Colonic mucosa (tissue), 4 donors: ENCODE measurements around the gene ANKRD11. TPM values are rescaled to one million over a fixed set of nuclear protein-coding genes. Genes with fewer than 3 reads are reported as not detected.
A peak's percentile ranks its signal among the peaks of the same experiment; 100 is the strongest.
"Not testable (repeated sequence)": the region's sequence is repeated elsewhere in the genome, so short reads cannot be mapped to it uniquely, and the experiment has no call there.

Experiments used
- DNase-seq: peaks from one replicate; pipeline ENCODE4 v3.0.0-alpha.2; 2020
- H3K27ac ChIP-seq: fragments of 200-600 bp; one replicate; pipeline ENCODE4 v1.8.0; 2021
- H3K27me3 ChIP-seq: fragments of 200-600 bp; one replicate; pipeline ENCODE4 v1.8.0; 2021
- H3K36me3 ChIP-seq: fragments of 200-600 bp; one replicate; pipeline ENCODE4 v1.8.0; 2021
- H3K4me1 ChIP-seq: fragments of 200-600 bp; one replicate; pipeline ENCODE4 v1.8.0; 2021; ENCODE audit warnings: mild to moderate bottlenecking
- H3K4me3 ChIP-seq: fragments of 200-600 bp; one replicate; pipeline ENCODE4 v1.8.0; 2021
- H3K9ac ChIP-seq, 2 donors: one replicate each; pipeline ENCODE4 v1.7.0; 2013; ENCODE audit warnings: control low read depth in 2 of 2, low read depth in 2 of 2, low read length in 2 of 2
- H3K9me3 ChIP-seq: fragments of 200-600 bp; one replicate; pipeline ENCODE4 v1.8.0; 2021
- intact Hi-C: fragments of 100-400 bp; cut with DNase I; formaldehyde crosslinking; loops from one replicate; pipeline ENCODE4 v1.14.1; 2022
- total RNA-seq, 2 donors: library from RNA; stranded (reverse); fragmentation: NEBNext Ultra II Directional in 1 of 2; extraction: Animal tissue kit (Norgen Biotek cat#: 25700) in 1 of 2; gene quantifications; one replicate each; pipeline ENCODE4 v1.2.1, GENCODE V29; 2021
- TF ChIP-seq, protein P1 (sequence below): fragments of 200-600 bp; IDR thresholded peaks from one replicate; pipeline ENCODE4 v1.8.0; 2022; ENCODE audit warnings: antibody characterized with exemption, mild to moderate bottlenecking
- donor health status: healthy.
- donor health status: DM: no; HTN: no; CAD: no.
- donor health status: DM: no; HTN: no; CAD: no.

Gene ANKRD11
- total RNA-seq, 2 donors from 2014 or later, result 69.4 to 129 TPM

DNA sequence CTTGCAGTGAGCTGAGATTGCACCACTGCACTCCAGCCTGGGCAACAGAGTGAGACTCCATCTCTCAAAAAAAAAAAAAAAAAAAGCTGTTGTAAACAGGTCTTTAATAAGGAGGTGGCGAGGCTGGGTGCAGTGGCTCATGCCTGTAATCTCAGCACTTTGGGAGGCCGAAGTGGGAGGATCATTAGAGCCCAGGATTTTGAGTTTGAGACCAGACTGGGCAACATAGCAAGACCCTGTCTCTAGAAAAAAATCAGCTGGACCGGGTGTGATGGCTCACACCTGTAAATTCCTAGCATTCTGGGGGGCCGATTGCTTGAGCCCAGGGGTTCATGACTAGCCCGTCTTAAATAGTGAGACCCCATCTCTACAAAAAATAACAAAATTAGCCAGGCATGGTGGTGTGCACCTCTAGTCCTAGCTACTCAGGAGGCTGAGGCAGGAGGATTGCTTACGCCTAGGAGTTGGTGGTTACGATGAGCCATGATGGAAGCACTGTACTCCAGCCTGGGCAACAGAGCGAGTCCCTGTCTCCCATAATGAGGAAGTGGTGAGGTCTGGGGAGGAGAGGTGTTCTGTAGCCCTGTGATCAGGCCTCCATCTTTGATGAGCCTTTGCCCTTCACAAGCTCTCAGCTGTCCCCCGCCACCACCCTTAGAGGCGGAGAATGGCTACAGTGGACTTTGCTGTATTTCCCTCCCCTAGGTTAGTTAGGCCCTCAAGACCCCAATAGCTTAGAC is 236.6 kb downstream of the ANKRD11 start:
- no peak for DNase-seq
- no peaks in the 10 kb centered on the region for H3K36me3 ChIP-seq
- H3K9ac ChIP-seq, result no peak overlapping the region
- no peak overlapping the region for H3K4me3 ChIP-seq
- no peak overlapping the region for H3K27ac ChIP-seq
- no peaks in the 10 kb centered on the region for H3K9me3 ChIP-seq
- TF ChIP-seq, protein P1, sequence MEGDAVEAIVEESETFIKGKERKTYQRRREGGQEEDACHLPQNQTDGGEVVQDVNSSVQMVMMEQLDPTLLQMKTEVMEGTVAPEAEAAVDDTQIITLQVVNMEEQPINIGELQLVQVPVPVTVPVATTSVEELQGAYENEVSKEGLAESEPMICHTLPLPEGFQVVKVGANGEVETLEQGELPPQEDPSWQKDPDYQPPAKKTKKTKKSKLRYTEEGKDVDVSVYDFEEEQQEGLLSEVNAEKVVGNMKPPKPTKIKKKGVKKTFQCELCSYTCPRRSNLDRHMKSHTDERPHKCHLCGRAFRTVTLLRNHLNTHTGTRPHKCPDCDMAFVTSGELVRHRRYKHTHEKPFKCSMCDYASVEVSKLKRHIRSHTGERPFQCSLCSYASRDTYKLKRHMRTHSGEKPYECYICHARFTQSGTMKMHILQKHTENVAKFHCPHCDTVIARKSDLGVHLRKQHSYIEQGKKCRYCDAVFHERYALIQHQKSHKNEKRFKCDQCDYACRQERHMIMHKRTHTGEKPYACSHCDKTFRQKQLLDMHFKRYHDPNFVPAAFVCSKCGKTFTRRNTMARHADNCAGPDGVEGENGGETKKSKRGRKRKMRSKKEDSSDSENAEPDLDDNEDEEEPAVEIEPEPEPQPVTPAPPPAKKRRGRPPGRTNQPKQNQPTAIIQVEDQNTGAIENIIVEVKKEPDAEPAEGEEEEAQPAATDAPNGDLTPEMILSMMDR, result no peak
- peaks cover 6% of the 10 kb centered on the region for H3K27me3 ChIP-seq
- intact Hi-C loops, result no loop called here
- peaks cover 12% of the 10 kb centered on the region for H3K4me1 ChIP-seq

DNA sequence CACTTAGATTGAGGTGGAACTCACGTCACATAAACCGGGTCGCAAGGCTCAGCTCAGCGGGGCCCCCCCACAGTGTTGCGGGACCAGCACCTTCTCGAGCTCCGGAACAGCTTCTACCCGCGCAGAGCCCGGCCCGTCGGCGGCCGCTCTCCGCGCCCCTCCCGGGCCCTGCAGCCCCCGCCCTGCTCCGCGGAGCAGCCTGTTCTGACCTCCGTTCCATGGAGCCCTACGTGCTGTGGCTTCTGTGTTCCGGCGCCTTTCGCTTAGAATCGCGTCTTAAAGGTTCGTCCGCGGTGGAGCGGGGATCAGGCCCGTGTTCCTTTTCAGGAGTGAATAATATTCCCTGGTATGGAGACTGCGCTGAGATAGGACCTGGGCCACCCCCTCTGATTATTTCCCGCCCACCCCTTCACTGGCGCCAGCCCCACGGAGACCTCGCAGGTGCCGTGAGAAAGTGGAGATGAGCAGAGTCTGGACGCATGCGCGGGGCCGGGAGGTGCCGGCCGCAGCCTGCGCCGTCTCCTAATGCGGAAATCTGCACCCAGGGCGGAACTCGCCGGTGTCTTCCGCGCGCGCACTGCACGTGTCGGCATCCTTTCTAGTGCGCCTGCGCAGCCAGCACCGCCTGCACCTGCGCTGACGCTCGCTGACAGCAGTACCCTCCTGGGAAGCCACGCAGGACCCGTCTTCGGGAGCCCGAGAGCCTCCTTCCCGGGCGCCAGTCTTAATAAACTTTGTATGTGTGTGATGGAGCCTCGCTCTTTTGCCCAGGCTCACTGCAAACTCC is 242.0 kb downstream of the ANKRD11 start:
- Histone ChIP-seq H3K36me3 (no peaks in the 10 kb centered on the region), H3K27ac (no peak overlapping the region), H3K4me1 (peaks cover 3% of the 10 kb centered on the region), H3K9ac (no peak overlapping the region), H3K4me3 (peak overlapping the region; percentile 38), H3K27me3 (no peaks in the 10 kb centered on the region), H3K9me3 (no peaks in the 10 kb centered on the region)
- intact Hi-C loops, result no loop called here
- DNase-seq, result no peak
- TF ChIP-seq, protein P1, result no peak

DNA sequence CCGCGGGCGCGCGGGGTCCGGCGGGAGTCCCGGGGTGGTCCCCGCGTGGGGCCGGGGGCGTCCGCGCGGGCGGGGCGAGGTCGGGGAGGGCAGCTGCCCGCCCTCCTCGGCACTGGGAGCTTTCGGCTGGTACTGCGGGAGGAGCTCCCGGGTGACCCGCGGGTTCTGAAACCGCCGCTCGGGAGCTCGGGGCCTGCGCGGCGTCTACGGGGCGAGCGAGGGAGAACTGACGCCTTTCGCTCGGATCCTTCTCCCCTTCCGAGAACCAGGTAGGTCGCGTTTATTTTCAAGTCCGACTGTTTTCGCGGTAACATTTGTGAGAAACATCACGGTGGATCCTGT is 242.7 kb downstream of the ANKRD11 start:
- intact Hi-C loops, H3K27me3 ChIP-seq, H3K27ac ChIP-seq, H3K36me3 ChIP-seq, H3K9ac ChIP-seq, DNase-seq, H3K4me1 ChIP-seq, H3K9me3 ChIP-seq: not testable (repeated sequence)
- H3K4me3 ChIP-seq, result peak overlapping the region; percentile 38

DNA sequence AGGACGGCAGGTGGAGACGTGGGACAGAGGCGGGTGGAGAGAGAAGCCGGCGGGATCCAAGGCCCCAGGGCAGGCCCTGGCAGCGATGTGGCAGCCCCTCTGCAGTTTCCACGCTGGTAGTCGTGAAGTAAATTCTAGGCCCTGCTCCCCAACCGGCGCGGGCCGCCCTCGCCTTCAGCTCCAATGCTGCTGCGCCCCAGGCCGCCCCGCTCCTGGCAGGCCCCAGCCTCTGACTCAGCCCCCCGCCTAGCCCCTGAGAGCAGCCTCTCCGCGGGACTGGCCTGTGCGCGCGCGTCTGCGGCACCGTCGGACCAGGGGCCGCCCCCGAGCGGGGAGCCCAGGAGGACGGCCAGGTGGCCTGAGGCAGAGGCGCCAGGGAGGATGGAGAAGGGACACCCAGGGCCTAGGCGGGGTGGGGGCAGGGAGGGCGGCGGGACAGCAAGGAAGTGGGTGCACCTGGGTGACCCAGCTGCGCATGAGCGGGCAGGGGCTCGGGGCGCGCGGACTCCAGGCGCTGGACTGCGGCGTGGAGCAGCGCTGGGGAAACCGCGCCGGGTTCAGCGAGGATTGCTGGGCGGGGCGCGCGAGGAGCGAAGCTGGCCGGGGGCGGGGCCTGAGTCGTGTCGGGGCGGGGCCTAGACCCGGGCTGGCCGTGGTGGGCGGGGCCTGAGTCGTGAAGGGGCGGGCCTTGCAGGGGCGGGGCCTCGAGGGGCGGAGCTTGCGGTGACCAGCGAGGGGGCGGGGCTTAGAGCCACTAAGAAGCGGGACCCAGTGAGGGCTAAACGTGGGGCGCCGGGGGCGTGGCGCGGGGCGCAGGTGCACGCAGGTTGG is 243.2 kb downstream of the ANKRD11 start:
- Histone ChIP-seq H3K27ac (no peak overlapping the region), H3K9ac (peak overlapping the region in 1 of 2 donors; percentile 60), H3K4me3 (peak overlapping the region; percentile 38), H3K27me3 (no peaks in the 10 kb centered on the region), H3K36me3 (no peaks in the 10 kb centered on the region), H3K4me1 (peaks cover 3% of the 10 kb centered on the region), H3K9me3 (no peaks in the 10 kb centered on the region)
- intact Hi-C loops, result no loop called here
- TF ChIP-seq, protein P1, result no peak
- DNase-seq, result peak; percentile 95

DNA sequence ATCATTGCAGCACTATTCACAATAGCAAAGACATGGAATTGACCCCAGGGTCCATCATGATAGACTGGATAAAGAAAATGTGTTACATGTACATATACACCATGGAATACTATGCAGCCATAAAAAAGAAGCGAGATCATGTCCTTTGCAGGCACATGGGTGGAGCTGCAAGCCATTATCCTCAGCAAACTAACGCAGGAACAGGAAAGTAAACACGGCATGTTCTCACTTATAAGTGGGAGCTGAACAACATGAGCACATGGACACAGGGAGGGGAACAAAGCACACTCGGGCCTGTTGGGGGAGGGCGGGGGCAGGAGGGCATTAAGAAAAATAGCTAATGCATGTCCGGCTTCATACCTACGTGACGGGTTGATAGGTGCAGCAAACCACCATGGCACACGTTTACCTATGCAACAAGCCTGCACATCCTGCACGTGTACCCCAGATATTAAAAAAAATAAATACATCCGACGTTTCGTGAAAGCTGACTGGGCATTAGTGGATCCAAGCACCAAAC is 243.9 kb downstream of the ANKRD11 start:
- Histone ChIP-seq H3K4me3 (peak overlapping the region; percentile 38), H3K27me3 (no peaks in the 10 kb centered on the region), H3K27ac (no peak overlapping the region), H3K36me3 (no peaks in the 10 kb centered on the region), H3K9me3 (no peaks in the 10 kb centered on the region), H3K4me1 (peaks cover 3% of the 10 kb centered on the region), H3K9ac (no peak overlapping the region)
- DNase-seq, result no peak
- TF ChIP-seq, protein P1, result no peak
- intact Hi-C loops, result no loop called here
